GM19438 (cell line): ENCODE measurements around the gene HUNK.
"Not testable (repeated sequence)": the region's sequence is repeated elsewhere in the genome, so short reads cannot be mapped to it uniquely, and the experiment has no call there.

Source experiments
- ATAC-seq: cut with Tn5 transposase; IDR thresholded peaks from one replicate; pipeline ENCODE4 v1.9.1; 2021; ENCODE audit warnings: low read depth; ENCODE audit not compliant: unreplicated experiment

HUNK gene

DNA sequence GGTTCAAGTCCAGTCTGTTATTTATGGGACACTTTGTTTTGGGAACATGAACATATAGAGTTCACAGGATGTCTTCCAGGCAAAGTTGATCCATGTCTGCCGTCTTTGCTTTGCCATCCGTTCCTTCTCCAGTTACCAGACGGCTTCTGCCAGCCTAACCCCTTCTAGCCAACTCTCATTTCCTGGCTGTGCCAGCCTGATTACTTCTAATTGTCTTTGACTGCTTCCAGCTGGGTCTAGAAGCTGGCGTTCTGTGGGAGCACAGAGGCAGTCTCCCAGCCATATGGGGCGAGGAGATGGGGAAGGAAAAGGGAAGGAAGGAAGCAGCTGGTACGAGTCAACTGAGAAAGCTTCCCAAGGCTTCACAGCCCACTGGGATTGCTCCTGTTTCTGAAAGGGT, 3.1 kb upstream of the HUNK start:
- no peak for ATAC-seq

DNA sequence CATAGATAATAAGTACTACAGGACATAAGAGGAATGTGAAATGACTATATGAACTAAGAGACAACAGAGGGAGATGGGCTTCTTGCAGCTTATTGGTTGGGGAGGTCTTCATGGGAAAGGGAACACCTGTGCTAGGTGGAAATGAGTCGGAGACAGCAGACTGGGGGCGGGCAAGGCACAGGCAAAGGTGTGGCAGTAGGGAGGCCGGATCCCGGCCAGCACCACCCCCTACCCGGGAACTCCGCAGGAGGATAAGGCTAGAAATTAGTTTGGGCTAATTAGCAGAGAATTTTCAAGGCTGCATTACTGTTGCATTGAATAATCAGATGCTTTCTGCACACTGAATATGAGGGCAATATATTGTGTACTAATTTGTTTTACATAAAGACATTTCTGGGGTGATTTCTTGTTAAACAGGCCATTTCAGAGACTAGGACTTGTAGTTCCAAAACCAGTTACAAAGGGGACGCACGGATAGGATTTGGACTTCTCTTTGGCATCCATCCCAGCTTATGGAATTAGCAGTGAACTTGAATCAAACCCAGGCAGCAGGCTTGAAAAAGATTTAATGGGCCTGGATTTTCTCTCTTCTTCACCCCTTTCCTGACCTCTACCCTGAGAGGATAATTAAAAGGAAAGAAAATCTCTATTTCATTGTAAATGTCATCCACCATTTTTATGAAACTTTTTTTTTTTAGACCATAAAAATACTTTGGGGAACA, 2.2 kb upstream of the HUNK start:
- no peak for ATAC-seq

DNA sequence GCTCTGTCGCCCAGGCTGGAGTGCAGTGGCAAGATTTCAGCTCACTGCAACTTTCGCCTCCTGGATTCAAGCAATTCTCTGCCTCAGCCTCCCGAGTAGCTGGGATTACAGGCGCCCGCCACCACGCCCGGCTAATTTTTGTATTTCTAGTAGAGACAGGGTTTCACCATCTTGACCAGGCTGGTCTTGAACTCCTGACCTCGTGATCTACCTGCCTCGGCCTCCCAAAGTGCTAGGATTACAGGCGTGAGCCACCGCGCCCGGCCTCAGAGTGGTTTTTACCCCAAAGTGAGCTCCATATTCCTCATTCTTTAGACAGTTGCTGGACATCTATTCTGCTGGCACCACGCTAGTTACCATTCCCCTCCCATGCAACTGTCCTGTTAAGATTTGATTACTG, 1.4 kb upstream of the HUNK start:
- ATAC-seq, result not testable (repeated sequence)

DNA sequence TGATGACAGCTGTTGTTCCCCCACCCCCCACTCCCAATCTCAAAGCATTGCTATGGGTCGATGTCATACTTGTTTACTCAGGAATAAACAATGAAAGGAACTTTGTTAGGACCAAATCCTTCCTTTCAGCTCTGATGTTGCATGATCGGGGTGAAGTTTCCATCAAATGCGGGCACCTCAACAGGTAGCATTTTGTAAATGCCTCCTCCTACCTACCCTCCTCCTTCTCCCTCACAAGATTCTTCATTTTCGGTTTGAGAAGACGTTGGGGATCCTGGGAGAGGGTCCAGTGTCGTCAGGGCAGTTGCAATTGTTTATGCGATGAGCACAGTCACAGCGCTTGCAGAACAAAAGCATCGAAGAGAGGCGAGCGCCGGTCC, 758 bp upstream of the HUNK start:
- no peak for ATAC-seq

DNA sequence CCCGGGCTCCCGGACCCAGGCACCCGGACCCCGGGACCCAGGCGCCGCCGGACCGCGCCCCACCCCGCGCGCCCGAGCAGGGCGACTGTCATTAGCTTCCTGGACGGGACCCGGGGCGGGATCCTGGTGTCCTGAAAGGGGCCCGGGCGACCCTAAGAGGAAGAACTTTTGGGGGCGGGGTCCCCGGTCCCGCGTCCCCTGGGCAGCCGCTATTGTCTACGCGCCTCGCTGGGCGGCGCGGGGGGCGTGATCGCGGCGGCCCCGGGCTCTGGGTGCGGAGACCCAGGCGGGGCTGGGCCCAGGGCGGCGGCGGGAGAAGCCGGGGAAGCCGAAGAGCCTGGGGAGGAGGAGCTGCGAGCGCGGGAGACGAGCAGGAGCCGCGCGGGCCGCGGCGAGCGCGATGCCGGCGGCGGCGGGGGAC, 465 bp downstream of the HUNK start:
- ATAC-seq, result no peak

DNA sequence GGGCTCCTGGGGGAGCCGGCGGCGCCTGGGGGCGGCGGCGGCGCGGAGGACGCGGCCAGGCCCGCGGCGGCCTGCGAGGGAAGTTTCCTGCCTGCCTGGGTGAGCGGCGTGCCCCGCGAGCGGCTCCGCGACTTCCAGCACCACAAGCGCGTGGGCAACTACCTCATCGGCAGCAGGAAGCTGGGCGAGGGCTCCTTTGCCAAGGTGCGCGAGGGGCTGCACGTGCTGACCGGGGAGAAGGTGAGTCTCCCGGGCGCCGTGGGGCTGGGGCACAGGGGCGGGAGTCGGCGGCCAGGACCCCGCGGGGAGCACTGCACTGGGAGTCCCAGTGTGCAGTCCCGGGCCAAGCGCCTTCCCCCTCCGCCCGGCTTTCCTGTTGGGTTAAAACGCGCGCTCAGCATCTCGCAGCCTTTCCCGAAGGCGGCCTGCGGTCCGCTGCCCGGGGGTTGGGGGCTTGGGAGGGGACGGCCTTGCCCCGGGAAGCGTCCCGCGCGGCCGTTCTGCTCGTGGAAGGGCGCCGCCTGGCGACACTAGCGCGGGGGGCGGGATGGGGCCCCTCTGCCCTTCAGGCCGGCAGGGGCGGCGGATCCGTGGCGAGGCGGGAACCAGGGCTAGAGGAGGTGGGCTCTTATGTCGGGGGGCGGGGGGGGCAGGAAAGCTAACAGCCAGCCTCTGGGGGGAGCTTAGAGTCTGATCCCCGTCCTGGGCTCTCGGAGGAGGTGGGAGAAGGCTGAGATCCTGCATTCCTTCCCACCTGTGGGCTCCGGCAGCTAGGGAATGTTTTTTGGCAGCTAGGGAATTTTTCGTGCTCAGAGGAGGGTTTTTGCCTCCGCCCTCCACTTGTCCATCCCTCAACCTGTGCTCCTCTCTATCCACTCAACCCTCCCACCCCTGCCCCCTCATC, 1.1 kb downstream of the HUNK start:
- ATAC-seq, result no peak

DNA sequence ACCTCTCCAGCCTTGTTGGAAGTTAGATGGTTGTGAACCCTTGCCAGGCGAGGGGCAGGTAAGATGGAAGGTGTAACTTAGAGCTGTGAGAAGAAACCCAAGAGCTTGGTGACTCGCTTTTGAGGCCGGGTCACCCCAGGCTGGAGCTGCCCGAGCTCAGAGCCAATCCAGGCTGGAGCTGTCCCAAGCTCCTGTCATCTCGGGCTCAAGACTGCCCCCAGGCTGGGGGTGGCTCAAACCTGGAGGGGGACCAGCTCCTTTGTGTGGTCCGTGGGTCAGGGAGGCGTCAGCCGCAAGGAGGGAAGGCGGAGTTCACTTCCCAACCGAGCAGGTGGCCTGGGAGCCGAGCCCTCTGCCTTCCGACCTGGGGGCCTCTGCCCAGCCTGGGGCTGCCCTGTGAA, 2.0 kb downstream of the HUNK start:
- ATAC-seq, result no peak

DNA sequence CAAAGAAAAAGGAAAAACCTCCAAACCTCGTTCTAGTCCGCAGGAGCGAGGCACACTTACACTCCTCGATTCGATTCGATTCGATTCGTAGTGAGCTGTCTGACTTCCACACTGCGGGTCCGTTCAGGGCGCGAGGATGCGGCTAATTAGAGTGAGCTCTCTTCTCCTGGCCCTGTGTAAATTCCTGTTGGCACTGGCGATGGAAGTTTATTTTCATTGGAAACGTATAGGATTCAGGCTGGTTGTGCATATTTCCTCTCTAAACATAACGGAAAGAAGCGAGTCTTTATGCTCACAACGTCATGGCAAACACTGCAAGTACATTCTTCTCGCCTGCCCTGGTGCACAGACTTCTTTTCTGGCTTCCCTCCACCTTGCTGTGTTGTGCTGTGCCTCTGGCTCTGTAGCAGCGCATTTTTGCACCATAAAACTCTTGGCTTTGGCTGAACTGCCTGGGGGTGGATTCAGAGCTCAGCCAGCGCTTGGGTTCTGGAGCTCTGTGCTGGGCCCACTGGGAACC, 2.7 kb downstream of the HUNK start:
- no peak for ATAC-seq

DNA sequence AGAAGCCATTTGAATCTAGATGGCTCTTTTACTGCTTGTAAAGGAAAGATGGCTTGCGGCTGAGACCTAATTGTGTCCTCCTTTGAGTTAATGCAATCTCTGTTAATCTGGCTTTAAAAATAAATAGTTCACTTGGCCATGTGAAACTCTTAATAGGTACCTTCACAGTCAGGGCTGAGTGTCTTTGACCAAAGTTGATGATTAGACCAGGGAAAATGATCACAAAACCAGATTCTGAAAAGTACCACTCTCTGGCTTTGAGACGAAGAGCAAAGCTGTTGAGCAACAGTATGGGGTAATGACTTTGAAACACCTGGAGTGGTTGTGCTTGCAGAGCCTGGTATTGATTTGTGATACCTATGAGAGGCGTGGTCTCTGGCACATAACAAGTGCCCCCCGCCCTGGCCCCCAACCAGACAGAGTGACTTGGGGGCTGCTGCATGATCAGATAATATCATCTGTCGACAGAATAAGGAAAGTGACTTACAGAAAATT, 4.7 kb downstream of the HUNK start:
- no peak for ATAC-seq

DNA sequence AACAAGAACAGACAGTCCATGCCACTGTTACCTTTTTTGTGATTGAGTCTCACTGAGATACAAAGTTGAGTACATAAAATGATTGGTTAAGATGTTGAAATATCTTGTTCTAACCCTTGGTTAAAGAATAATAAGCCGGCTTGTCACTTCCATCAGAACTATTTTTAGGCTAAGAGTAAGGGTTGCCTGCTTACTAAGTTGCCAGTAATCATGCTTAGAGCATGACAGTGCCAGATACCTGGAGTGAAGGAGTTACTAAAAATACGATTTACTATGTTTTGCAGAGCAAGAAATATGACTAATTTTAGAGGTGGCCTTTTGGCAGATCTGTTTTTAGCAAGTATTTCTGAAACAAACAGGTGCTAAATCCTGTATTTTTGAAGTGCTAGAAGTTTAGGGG, 6.0 kb downstream of the HUNK start:
- no peak for ATAC-seq

DNA sequence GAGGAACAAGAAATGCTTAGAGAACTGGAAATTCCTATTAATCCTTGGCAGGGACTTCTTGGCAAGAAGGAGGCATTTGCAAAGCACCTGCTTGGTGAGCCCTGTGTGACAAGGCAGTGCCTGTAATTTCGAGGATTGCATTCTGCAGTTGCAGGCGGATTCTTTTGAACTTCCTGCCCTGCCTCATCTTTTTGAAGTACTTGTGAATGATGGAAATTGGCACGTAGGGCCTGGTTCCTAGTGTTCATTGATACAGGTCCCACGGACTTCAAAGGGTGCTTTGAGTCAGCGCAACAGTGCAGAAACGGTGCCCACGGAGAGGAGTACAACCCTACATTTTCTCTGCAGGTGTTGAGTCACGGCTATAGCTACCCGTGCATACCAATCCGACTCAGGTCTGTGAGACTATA, 6.4 kb downstream of the HUNK start:
- ATAC-seq, result no peak

DNA sequence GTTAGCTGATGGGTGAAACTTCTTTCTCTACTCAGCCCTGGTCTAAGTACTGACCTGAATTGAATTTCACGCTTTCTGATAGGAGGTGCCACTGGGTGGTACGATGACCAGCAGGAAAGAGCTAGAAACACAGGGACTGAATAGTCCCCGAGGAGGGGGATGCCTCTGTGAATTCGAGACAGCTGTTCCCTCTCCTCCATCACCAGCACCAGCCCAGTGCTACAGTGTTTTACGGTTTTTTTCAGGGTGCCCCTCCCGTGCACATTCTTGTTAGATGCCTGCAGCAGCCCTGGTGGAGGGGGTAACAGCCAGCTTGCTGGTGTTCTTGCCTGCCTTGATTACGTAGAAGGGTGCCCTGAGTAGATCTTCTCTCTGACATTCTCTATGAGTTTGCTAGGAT, 7.1 kb downstream of the HUNK start:
- ATAC-seq, result no peak

DNA sequence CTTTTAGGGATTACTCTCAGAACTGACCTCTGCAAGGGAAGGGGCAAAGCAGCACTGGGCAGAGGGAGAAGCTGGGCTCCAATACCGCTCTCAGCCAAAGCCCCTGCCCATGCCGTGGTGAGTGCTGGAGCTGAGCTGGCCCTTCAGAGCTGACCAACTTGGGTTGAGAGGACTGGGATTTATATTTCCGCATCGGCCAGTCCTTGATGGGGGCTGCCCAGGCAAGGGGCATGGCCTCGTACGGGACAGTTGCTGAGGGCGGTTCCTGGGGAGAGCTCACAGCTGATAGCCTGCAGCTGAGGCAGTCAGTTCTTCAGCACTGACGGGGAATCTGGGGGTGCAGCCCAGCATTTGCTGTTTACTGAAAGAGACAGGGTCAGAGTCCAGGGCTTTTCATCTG, 8.0 kb downstream of the HUNK start:
- no peak for ATAC-seq

DNA sequence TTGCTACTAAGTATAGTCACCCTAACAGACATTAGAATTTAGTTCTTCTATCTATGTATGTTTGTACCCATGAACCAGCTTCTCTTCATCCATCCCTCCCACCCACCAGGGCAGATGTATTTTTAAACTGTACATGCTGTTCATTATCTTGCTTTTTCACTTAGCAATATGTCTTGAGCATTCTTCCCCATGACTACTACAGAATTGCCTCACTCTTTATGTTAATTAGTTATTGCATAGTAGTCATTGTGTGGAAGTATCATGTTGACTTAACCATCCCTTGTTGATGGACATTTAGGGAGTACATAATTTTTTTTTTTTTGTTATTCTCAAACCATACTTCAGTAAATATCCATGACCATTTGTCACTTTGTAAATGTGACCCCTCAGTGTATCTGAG, 9.9 kb downstream of the HUNK start:
- no peak for ATAC-seq

DNA sequence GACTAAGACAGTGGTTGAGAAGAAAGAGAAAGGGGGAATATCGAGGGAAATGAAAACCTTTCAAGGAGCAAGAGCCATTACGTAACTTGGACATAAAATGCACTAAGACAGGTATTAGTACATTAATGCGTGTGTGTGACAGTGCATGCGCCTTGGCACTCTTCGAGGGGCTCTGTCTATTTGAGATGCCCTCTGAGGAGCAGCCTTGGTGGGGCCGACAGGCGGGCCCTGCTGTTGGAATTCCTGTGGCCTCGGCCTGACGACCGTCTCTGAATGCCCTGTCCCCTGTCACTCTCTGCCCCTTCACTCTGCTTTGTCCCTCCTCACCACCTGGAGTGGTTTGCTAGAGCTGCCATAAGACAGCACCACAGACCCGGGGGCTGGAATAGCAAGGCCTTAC, 12.3 kb downstream of the HUNK start:
- ATAC-seq, result no peak

DNA sequence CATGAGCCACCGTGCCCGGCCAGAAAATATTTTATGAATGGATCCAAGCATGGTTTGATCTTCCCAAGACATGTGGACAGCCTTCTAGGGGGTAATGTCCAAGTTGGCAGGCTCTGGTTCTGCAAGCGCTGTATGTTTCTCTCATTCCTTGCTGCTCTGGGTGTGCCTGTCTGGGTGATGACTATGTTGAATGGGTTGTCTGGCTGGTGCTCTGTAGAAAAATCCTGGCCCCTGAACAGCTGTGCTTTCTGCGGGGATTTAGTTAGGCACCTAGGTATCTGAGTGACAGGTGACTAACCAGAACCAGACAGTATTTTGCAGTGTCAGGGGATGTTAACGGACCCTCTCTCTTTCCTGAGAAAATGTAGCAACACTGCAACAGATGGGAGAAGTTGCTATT, 14.1 kb downstream of the HUNK start:
- ATAC-seq, result no peak

DNA sequence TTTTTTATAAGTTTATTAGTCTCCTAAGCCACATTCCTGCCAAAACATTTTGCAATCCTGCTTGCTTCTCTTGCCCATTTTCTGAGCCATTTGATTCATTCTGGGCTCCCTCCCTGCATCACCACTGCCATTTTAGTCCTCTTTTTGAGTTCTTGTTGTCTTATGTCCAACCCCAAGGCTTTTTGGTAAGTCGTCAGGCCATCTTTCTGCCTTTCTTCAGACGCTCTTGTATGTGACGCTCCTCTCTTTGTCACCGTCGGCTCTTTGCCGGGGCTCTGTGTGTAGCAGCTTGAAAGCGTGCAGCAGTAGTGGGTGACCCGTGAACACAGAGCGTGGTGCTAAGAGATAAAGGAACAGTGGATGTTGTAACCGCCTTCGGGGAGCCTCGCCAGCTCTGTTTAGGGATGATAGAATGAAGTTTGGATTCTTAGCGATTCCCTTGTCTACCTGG, 14.6 kb downstream of the HUNK start:
- ATAC-seq, result no peak

DNA sequence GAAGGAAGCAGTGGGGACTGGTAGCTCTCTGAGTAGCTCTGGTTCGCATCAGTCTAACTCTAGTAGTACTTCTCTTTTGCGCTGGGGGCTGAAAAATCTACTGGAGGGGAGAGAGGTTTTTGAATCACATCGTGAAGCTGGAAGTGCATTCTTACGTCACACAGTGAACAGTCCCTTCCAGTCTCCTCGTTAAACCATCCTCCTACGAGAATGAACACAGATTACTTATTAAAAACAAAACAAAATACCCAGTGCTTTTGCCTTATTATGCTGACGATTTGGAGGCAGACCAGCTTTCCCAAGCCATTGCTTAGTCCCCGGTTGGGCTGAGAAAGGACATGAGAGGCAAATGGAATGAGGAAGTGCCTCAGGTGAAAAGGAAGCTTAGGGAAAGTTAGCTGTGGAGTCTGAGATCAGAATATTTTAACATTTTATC, 16.1 kb downstream of the HUNK start:
- ATAC-seq, result no peak

DNA sequence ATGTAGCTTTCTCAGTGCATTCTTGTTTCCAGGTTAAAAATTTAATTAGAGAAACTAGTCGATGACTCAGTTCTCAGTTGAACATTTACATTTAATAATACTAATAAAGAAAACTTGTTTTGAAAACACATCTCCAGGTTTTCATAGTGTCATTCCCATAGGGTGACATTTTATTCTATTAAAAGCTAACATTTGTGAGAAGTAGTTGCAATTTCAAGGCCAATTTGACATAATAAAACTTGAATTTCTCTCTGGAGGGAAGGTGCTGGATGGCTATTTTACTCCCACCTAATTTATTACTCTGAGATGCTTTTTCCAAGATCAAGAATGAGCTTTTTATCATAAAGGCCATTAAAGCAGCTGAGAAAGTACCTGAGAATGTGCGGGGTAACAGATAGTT, 16.6 kb downstream of the HUNK start:
- ATAC-seq, result no peak

DNA sequence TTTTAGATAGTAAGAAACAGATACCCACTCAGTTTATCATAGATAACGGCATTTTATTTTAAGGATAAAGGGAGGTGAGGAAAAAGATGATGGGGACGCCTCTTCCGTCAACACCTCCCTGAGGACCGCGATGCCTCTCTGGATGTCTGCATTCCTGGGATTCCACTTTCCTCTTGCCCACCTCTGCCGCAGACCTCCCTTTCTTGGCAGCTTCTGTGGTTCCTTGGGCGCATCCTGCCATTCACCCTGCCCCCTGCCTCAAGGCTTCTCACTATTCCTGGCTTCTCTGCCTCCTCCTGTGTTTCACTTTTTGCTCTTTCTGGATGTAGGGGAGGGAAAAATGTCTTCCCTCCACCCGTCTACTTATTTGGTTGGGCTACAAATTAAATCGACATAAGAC, 19.9 kb downstream of the HUNK start:
- no peak for ATAC-seq

DNA sequence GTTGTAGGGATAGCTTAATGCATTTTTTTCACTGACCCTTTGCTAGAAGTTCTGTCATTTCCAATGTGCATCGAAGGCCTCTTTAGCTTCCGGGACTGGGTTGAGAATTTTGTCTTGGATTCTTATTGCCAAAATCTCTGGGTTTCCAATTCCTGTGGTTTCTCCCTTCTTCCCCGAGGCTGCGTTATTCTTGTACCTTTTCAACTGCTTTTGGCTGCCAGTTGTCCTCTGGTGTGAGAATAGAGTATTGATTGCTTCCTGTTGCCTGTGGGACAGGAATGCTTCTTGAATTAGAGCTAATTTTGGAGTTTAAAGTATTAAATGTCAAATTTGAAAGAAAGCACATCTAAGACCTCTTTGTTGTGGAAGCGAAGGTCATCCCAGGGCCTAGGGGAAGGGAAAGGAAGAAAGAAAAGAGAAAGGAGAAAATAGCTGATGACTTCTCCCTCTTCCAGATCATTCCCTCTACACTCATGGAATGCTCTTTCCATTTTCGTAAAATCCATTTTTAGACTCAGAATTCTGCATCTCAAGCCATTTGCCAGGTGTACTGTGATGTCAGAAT, 21.1 kb downstream of the HUNK start:
- no peak for ATAC-seq
